Liver (tissue), 9 donors: ENCODE data around the gene CRYGA. TPM values are rescaled to one million over a fixed set of nuclear protein-coding genes. Genes with fewer than 3 reads are reported as not detected.

Source experiments
- DNase-seq: peaks from one replicate; pipeline ENCODE4 v3.0.0-alpha.2; 2017; ENCODE audit warnings: low spot score
- H3K27ac ChIP-seq, 2 donors: one replicate each; pipeline ENCODE4 v1.7.0; 2013; ENCODE audit warnings: inconsistent platforms in 2 of 2, low read length in 2 of 2, control low read depth in 1 of 2, low read depth in 1 of 2, mild to moderate bottlenecking in 1 of 2
- H3K27me3 ChIP-seq, 4 donors: one replicate each; pipeline versions ENCODE4 v1.6.1 to v1.7.0; 2013; ENCODE audit warnings: low read length in 3 of 4, inconsistent platforms in 1 of 4, mild to moderate bottlenecking in 1 of 4, moderate library complexity in 1 of 4; ENCODE audit not compliant: control insufficient read depth in 4 of 4, insufficient read depth in 4 of 4
- H3K36me3 ChIP-seq, 4 donors: one replicate each; pipeline versions ENCODE4 v1.6.1 to v1.7.0; 2013; ENCODE audit warnings: low read length in 3 of 4, mild to moderate bottlenecking in 3 of 4, low read depth in 1 of 4, moderate library complexity in 1 of 4; ENCODE audit not compliant: control insufficient read depth in 4 of 4, insufficient read depth in 3 of 4
- H3K4me1 ChIP-seq, 4 donors: one replicate each; pipeline versions ENCODE4 v1.6.1 to v1.7.0; 2013; ENCODE audit warnings: low read length in 3 of 4, mild to moderate bottlenecking in 3 of 4, moderate library complexity in 1 of 4; ENCODE audit not compliant: control insufficient read depth in 4 of 4, insufficient read depth in 4 of 4
- H3K4me3 ChIP-seq, 3 donors: one replicate each; pipeline versions ENCODE4 v1.6.1 to v1.7.0; 2013; ENCODE audit warnings: low read length in 3 of 3, control low read depth in 1 of 3, low read depth in 1 of 3, mild to moderate bottlenecking in 1 of 3
- H3K9ac ChIP-seq, 2 donors: one replicate each; pipeline ENCODE4 v1.7.0; 2013; ENCODE audit warnings: low read length in 2 of 2, mild to moderate bottlenecking in 2 of 2, moderate library complexity in 2 of 2, control low read depth in 1 of 2, low read depth in 1 of 2
- H3K9me3 ChIP-seq, 4 donors: one replicate each; pipeline versions ENCODE4 v1.6.1 to v1.7.0; 2013; ENCODE audit warnings: low read length in 3 of 4; ENCODE audit not compliant: control insufficient read depth in 4 of 4
- ATF3 ChIP-seq: IDR thresholded peaks from 2 replicates; pipeline ENCODE4 v1.6.1; 2016; ENCODE audit warnings: antibody characterized with exemption
- EGR1 ChIP-seq, 2 donors: IDR thresholded peaks; 2 replicates each; pipeline ENCODE4 v1.6.1; 2016 to 2018; ENCODE audit warnings: antibody characterized with exemption in 2 of 2, low read depth in 2 of 2
- FOXA1 ChIP-seq: IDR thresholded peaks from 2 replicates; pipeline ENCODE4 v1.6.1; 2016; ENCODE audit warnings: antibody characterized with exemption
- FOXA2 ChIP-seq: IDR thresholded peaks from 2 replicates; pipeline ENCODE4 v1.6.1; 2016; ENCODE audit warnings: antibody characterized with exemption
- GABPA ChIP-seq, 2 donors: IDR thresholded peaks in 1 of 2; conservative IDR thresholded peaks in 1 of 2; 2 replicates each; pipeline ENCODE4 v1.6.1; 2016; ENCODE audit warnings: antibody characterized with exemption in 2 of 2, mild to moderate bottlenecking in 1 of 2, moderate library complexity in 1 of 2
- HNF4A ChIP-seq, 2 donors: conservative IDR thresholded peaks; 2 replicates each; pipeline ENCODE4 v1.6.1; 2016; ENCODE audit warnings: antibody characterized with exemption in 2 of 2, mild to moderate bottlenecking in 2 of 2
- JUND ChIP-seq, 2 donors: IDR thresholded peaks; 2 replicates each; pipeline ENCODE4 v1.6.1; 2016; ENCODE audit warnings: antibody characterized with exemption in 2 of 2
- MAX ChIP-seq: IDR thresholded peaks from 2 replicates; pipeline ENCODE4 v1.6.1; 2016; ENCODE audit warnings: antibody characterized with exemption
- NR2F2 ChIP-seq: IDR thresholded peaks from 2 replicates; pipeline ENCODE4 v1.6.1; 2016; ENCODE audit warnings: antibody characterized with exemption
- RAD21 ChIP-seq, 2 donors: IDR thresholded peaks; 2 replicates each; pipeline ENCODE4 v1.6.1; 2016; ENCODE audit warnings: antibody characterized with exemption in 2 of 2, mild to moderate bottlenecking in 2 of 2
- RXRA ChIP-seq, 2 donors: IDR thresholded peaks; 2 replicates each; pipeline ENCODE4 v1.6.1; 2017 to 2018; ENCODE audit warnings: antibody characterized with exemption in 2 of 2, mild to moderate bottlenecking in 1 of 2
- SP1 ChIP-seq: IDR thresholded peaks from 2 replicates; pipeline ENCODE4 v1.6.1; 2018; ENCODE audit warnings: antibody characterized with exemption, mild to moderate bottlenecking
- TAF1 ChIP-seq: conservative IDR thresholded peaks from 2 replicates; pipeline ENCODE4 v1.6.1; 2016; ENCODE audit warnings: antibody characterized with exemption, mild to moderate bottlenecking
- YY1 ChIP-seq: IDR thresholded peaks from 2 replicates; pipeline ENCODE4 v1.6.1; 2016; ENCODE audit warnings: antibody characterized with exemption, mild to moderate bottlenecking
- WGBS: extraction: QIAGEN DNeasy Blood & Tissue Kit; methylation state at CpG from one replicate; pipeline ENCODE4 v1.1.7; 2013; 5-methylcytosine and 5-hydroxymethylcytosine counted together
- polyA plus RNA-seq, 2 donors: library from polyadenylated mRNA; stranded (reverse) in 1 of 2; unstranded in 1 of 2; fragments of 200-250 nt in 1 of 2; fragments of >200 nt in 1 of 2; fragmentation: Nextera tagmentation in 1 of 2; extraction: Ambion mirVana in 1 of 2; gene quantifications; one replicate each; pipeline versions ENCODE4 v1.2.1 to v1.2.3, GENCODE V29; 2013 to 2015
- total RNA-seq, 2 donors: library from RNA; depleted of rRNA; stranded (reverse); fragments of >200 nt; gene quantifications; one replicate each; pipeline ENCODE4 v1.2.3, GENCODE V29; 2014
- TF ChIP-seq, protein P1 (sequence below): fragments of 150-350 bp; IDR thresholded peaks from 2 replicates; pipeline ENCODE4 v1.5.1; 2017; ENCODE audit warnings: improper control_type of control experiment, low read depth, low read length; ENCODE audit not compliant: missing input control
- TF ChIP-seq, protein P2 (sequence below): IDR thresholded peaks from 2 replicates; pipeline ENCODE4 v1.6.1; 2016; ENCODE audit warnings: antibody characterized with exemption, mild to moderate bottlenecking
- donor health status: healthy.
- donor health status: healthy.
- donor health status: healthy.
- donor health status: healthy.
- donor health status: healthy.

CRYGA gene
- total and polyA plus RNA-seq, 4 donors, result not detected

DNA sequence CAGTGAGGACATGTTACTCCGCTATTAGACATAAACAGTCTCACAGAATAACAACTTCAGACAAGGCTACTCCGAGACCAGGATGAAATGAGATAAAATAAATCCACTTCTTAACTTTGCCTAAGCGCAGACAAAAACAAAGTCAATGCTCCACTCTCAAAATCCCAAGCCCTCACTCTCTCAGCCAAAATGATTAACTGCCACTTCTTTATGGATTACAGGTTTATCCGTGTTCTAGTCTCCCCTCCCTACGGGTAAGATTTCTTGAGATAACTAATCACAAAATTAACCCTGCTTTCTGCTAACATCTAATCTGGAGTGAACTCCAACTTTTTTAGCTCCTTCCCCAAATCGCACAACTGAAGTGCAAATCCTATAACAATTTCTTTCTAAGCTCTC lies 32.7 kb downstream of the CRYGA start:
- Histone ChIP-seq H3K4me3 (no peak overlapping the region), H3K4me1 (peaks cover 0 to under 1% (median 0%) of the 10 kb centered on the region in 4 donors), H3K9me3 (no peaks in the 10 kb centered on the region), H3K36me3 (no peaks in the 10 kb centered on the region), H3K9ac (no peak overlapping the region), H3K27me3 (no peaks in the 10 kb centered on the region), H3K27ac (no peak overlapping the region)
- WGBS, result 84% methylated on average over 6 of the region's 6 CpGs
- no peak for DNase-seq
- TF ChIP-seq HNF4A (conservative IDR thresholded peaks at IDR 0.05) (no peak), NR2F2 (no peak), GABPA (IDR thresholded peaks at IDR 0.05 in 1 of 2, conservative IDR thresholded peaks at IDR 0.05 in 1 of 2) (no peak), YY1 (no peak), FOXA1 (no peak), ATF3 (no peak), RAD21 (IDR thresholded peaks at IDR 0.05) (no peak), JUND (IDR thresholded peaks at IDR 0.05) (no peak), TAF1 (no peak), SP1 (no peak), FOXA2 (no peak), MAX (no peak), EGR1 (IDR thresholded peaks at IDR 0.05; ENCODE audit: low read depth in 2 of 2) (no peak)
- TF ChIP-seq, protein P1, sequence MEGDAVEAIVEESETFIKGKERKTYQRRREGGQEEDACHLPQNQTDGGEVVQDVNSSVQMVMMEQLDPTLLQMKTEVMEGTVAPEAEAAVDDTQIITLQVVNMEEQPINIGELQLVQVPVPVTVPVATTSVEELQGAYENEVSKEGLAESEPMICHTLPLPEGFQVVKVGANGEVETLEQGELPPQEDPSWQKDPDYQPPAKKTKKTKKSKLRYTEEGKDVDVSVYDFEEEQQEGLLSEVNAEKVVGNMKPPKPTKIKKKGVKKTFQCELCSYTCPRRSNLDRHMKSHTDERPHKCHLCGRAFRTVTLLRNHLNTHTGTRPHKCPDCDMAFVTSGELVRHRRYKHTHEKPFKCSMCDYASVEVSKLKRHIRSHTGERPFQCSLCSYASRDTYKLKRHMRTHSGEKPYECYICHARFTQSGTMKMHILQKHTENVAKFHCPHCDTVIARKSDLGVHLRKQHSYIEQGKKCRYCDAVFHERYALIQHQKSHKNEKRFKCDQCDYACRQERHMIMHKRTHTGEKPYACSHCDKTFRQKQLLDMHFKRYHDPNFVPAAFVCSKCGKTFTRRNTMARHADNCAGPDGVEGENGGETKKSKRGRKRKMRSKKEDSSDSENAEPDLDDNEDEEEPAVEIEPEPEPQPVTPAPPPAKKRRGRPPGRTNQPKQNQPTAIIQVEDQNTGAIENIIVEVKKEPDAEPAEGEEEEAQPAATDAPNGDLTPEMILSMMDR, result no peak

DNA sequence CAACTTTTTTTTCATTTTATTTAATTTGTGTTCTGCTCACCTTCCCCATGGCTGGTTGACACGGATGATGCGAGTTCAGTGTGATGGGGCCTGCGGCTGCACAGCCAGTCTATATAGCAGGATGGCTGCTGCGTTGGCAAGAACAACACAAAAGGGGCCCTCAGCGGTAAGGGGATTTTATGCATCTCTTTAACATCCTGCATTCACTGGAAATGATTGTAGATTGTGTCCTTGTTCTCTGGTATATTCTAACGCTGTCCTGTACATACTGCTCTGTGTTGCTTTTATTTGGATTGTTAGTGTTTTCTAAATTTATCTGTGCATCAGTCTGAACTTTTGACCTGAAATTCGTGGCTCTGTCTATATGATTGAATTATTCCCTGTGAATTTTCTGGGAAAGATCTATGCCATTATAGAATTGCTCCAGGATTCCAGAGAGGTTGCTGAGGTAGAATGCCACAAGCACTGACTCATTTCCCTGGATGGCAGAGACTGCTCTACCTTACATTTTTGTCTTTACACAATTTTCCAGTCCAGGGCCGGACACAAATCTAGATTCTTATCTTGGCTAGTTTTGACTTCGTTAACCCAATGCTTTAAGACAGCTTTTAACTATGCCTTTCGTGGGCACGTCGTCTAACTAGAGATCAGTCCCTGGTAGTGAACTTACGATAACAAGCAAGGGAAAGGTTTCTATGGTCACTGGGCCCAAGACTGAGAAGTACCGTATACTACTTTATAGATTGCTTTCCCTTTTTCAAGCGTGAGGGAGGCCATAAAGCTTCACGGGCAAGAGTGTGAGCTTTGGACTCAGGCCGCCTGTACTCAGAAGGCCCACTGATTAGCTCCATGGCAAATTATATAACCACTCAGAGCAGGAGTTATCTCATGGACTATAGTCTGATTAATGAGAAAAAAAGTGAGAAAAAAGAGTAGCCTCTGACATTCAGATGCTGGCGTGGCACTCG lies 33.4 kb downstream of the CRYGA start, which contains the start of gene CRYGC:
Gene CRYGC, minus strand, starts transcription at position 85 of the 968 bp plus-strand sequence. Its CDS starts 36 bp downstream, at position 49.
- H3K9me3 ChIP-seq, result no peaks in the 10 kb centered on the region
- no peak for DNase-seq
- H3K4me1 ChIP-seq, result no peaks in the 10 kb centered on the region
- no peak within 1 kb of the TSS for H3K9ac ChIP-seq
- H3K4me3 ChIP-seq, result no peak within 1 kb of the TSS
- 69% methylated on average over 19 of the region's 19 CpGs for WGBS
- no peak within 1 kb of the TSS for H3K27ac ChIP-seq
- TF ChIP-seq ATF3 (no peak), HNF4A (conservative IDR thresholded peaks at IDR 0.05) (peak; percentile 18 to 34)
- H3K36me3 ChIP-seq, result no peaks in the 10 kb centered on the region
- H3K27me3 ChIP-seq, result no peaks in the 10 kb centered on the region

GRCh38 chr2:208128136-208128535 lies 35.3 kb downstream of the CRYGA start:
- Histone ChIP-seq H3K4me1 (peaks cover 0 to 4% (median 0%) of the 10 kb centered on the region in 4 donors), H3K27ac (no peak overlapping the region), H3K4me3 (no peak overlapping the region), H3K9me3 (no peaks in the 10 kb centered on the region), H3K9ac (no peak overlapping the region), H3K36me3 (no peaks in the 10 kb centered on the region), H3K27me3 (peaks cover 0 to 3% (median 0%) of the 10 kb centered on the region in 4 donors)
- no peak for DNase-seq
- 95% methylated on average over 12 of the region's 12 CpGs for WGBS
- TF ChIP-seq RXRA (IDR thresholded peaks at IDR 0.05), result no peak
- TF ChIP-seq MAX, result no peak
- TF ChIP-seq FOXA1, result no peak
- TF ChIP-seq HNF4A (conservative IDR thresholded peaks at IDR 0.05), result no peak
- TF ChIP-seq, protein P1, result no peak
- TF ChIP-seq SP1, result no peak
- TF ChIP-seq, protein P2, sequence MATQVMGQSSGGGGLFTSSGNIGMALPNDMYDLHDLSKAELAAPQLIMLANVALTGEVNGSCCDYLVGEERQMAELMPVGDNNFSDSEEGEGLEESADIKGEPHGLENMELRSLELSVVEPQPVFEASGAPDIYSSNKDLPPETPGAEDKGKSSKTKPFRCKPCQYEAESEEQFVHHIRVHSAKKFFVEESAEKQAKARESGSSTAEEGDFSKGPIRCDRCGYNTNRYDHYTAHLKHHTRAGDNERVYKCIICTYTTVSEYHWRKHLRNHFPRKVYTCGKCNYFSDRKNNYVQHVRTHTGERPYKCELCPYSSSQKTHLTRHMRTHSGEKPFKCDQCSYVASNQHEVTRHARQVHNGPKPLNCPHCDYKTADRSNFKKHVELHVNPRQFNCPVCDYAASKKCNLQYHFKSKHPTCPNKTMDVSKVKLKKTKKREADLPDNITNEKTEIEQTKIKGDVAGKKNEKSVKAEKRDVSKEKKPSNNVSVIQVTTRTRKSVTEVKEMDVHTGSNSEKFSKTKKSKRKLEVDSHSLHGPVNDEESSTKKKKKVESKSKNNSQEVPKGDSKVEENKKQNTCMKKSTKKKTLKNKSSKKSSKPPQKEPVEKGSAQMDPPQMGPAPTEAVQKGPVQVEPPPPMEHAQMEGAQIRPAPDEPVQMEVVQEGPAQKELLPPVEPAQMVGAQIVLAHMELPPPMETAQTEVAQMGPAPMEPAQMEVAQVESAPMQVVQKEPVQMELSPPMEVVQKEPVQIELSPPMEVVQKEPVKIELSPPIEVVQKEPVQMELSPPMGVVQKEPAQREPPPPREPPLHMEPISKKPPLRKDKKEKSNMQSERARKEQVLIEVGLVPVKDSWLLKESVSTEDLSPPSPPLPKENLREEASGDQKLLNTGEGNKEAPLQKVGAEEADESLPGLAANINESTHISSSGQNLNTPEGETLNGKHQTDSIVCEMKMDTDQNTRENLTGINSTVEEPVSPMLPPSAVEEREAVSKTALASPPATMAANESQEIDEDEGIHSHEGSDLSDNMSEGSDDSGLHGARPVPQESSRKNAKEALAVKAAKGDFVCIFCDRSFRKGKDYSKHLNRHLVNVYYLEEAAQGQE, result no peak
- no peak for TF ChIP-seq GABPA (IDR thresholded peaks at IDR 0.05 in 1 of 2, conservative IDR thresholded peaks at IDR 0.05 in 1 of 2)
- no peak for TF ChIP-seq FOXA2
- TF ChIP-seq ATF3, result no peak
